Muscle layer of colon (tissue), 2 donors: ENCODE measurements around the gene SLC18A2.

Source experiments
- H3K27ac ChIP-seq: one replicate; pipeline ENCODE4 v1.7.0; 2013; ENCODE audit warnings: low read depth, mild to moderate bottlenecking, low read length, moderate library complexity
- H3K27me3 ChIP-seq, 2 donors: one replicate each; pipeline ENCODE4 v1.7.0; 2013; ENCODE audit warnings: low read length in 2 of 2, mild to moderate bottlenecking in 2 of 2; ENCODE audit not compliant: insufficient read depth in 2 of 2, control insufficient read depth in 1 of 2
- H3K36me3 ChIP-seq: one replicate; pipeline ENCODE4 v1.7.0; 2013; ENCODE audit warnings: mild to moderate bottlenecking, low read length; ENCODE audit not compliant: insufficient read depth
- H3K4me1 ChIP-seq: one replicate; pipeline ENCODE4 v1.7.0; 2013; ENCODE audit warnings: mild to moderate bottlenecking, low read length; ENCODE audit not compliant: insufficient read depth
- H3K4me3 ChIP-seq, 2 donors: one replicate each; pipeline ENCODE4 v1.7.0; 2013; ENCODE audit warnings: low read length in 2 of 2, low read depth in 1 of 2, mild to moderate bottlenecking in 1 of 2, moderate library complexity in 1 of 2
- H3K9ac ChIP-seq: one replicate; pipeline ENCODE4 v1.7.0; 2013; ENCODE audit warnings: low read length
- H3K9me3 ChIP-seq: one replicate; pipeline ENCODE4 v1.7.0; 2013; ENCODE audit warnings: mild to moderate bottlenecking, low read length
- donor health status: abdominal sarcoma.
- donor health status: Adenocarcinoma of cecum.

SLC18A2 gene

GRCh38 chr10:117324367-117324766 lies 83.5 kb downstream of the SLC18A2 start:
- Histone ChIP-seq H3K9ac (no peak overlapping the region), H3K27ac (no peak overlapping the region), H3K27me3 (no peaks in the 10 kb centered on the region), H3K4me3 (no peak overlapping the region), H3K36me3 (no peaks in the 10 kb centered on the region), H3K9me3 (no peaks in the 10 kb centered on the region), H3K4me1 (peaks cover 4% of the 10 kb centered on the region)

DNA sequence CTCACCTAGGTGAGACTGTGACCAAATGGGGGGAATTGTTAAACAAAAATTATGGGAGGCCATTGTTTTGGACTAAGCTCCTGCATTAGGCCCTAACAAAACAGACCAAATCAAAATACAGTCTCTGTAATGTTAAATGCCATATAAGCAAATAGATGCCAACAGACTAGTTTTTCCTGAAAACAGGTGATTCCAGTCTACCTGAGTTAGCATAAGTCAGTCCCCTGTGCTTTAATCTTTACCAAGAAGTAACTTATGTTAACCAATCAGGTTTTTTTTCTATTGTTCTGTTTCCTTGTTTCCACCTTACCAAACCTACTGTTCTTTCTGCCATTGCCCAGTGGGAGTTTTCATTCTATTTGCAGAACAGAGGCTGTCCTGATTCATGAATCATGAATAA lies 86.3 kb downstream of the SLC18A2 start:
- H3K27ac ChIP-seq, result no peak overlapping the region
- H3K9me3 ChIP-seq, result no peaks in the 10 kb centered on the region
- H3K27me3 ChIP-seq, result no peaks in the 10 kb centered on the region
- H3K4me1 ChIP-seq, result peaks cover 4% of the 10 kb centered on the region
- no peak overlapping the region for H3K4me3 ChIP-seq
- no peaks in the 10 kb centered on the region for H3K36me3 ChIP-seq
- H3K9ac ChIP-seq, result no peak overlapping the region
